B cell (primary cell): ENCODE data around the gene FBXO2.

Source experiments
- CTCF ChIP-seq: fragments of 200-600 bp; IDR thresholded peaks from one replicate; pipeline ENCODE4 v1.8.0; 2022; ENCODE audit warnings: antibody characterized with exemption, mild to moderate bottlenecking
- EZH2 ChIP-seq: IDR thresholded peaks from 2 replicates; pipeline ENCODE4 v1.6.1; 2012; ENCODE audit warnings: borderline replicate concordance, low read depth, mild to moderate bottlenecking, moderate library complexity, low read length; ENCODE audit not compliant: insufficient read depth, poor library complexity, severe bottlenecking

GRCh38 chr1:11682799-11683198, 28.6 kb upstream of the FBXO2 start:
- TF ChIP-seq CTCF (no peak), EZH2 (no peak)
